Panc1 (cell line): ENCODE results near the gene TRIM59. TPM values are rescaled to one million over a fixed set of nuclear protein-coding genes. Genes with fewer than 3 reads are reported as not detected.

ENCODE experiments used
- ATAC-seq: fragments of 200-7000 bp; cut with Tn5 transposase; 2 replicates; pipeline ENCODE4 v1.9.1; 2020; ENCODE audit warnings: mild to moderate bottlenecking, moderate library complexity
- BruUV-seq: library from RNA; stranded (reverse); fragments of 400-500 nt; replicated peaks from 2 replicates; lab custom pipeline; 2021; lab: Mats Ljungman, UMichigan
- CTCF ChIA-PET: fragments of 300-600 bp; sonication (Branson Sonifier 250); formaldehyde crosslinking; loops from one replicate; lab custom pipeline; 2022; ENCODE audit warnings: antibody characterized with exemption; lab: Charles Lee
- POLR2A ChIA-PET: fragments of 300-600 bp; sonication (Branson Sonifier 250); formaldehyde crosslinking; loops from one replicate; lab custom pipeline; 2022; ENCODE audit warnings: antibody characterized with exemption; lab: Charles Lee
- DNase-seq: peaks from one replicate; pipeline ENCODE4 v3.0.0-alpha.2; 2010; ENCODE audit warnings: low read depth, low spot score
- H3K27ac ChIP-seq: 2 replicates; pipeline ENCODE4 v1.5.1; 2011; ENCODE audit warnings: mild to moderate bottlenecking, low read length, inconsistent platforms
- H3K27me3 ChIP-seq: fragments of 200-500 bp; sonication (Bioruptor generic); 2 replicates; pipeline ENCODE4 v1.6.0; 2014; ENCODE audit warnings: low read length, inconsistent platforms; ENCODE audit not compliant: control insufficient read depth, insufficient read depth
- H3K36me3 ChIP-seq: fragments of 200-500 bp; sonication (Bioruptor generic); 2 replicates; pipeline ENCODE4 v1.5.1; 2014; ENCODE audit warnings: inconsistent platforms, mild to moderate bottlenecking, low read length, moderate library complexity; ENCODE audit not compliant: control insufficient read depth, insufficient read depth
- H3K4me1 ChIP-seq: 2 replicates; pipeline ENCODE4 v1.5.1; 2011; ENCODE audit warnings: inconsistent platforms, mild to moderate bottlenecking, low read length, moderate library complexity; ENCODE audit not compliant: control insufficient read depth, insufficient read depth
- H3K4me3 ChIP-seq, 2 experiments: 2 replicates each; pipeline ENCODE4 v1.5.1; 2011 to 2012; ENCODE audit warnings: low read depth in 2 of 2, low read length in 2 of 2, mild to moderate bottlenecking in 2 of 2, inconsistent platforms in 1 of 2, moderate library complexity in 1 of 2
- H3K9me3 ChIP-seq: fragments of 200-500 bp; sonication (Bioruptor generic); 2 replicates; pipeline ENCODE4 v1.5.1; 2014; ENCODE audit warnings: low read depth, mild to moderate bottlenecking, inconsistent platforms, low read length, moderate library complexity; ENCODE audit not compliant: control insufficient read depth, insufficient read depth
- POLR2AphosphoS5 ChIP-seq: IDR thresholded peaks from 2 replicates; pipeline ENCODE4 v1.6.1; 2012; ENCODE audit warnings: mild to moderate bottlenecking, low read depth, low read length, moderate library complexity
- SIN3A ChIP-seq: IDR thresholded peaks from 2 replicates; pipeline ENCODE4 v1.6.1; 2012; ENCODE audit warnings: low read depth, mild to moderate bottlenecking, low read length, moderate library complexity, borderline replicate concordance; ENCODE audit not compliant: insufficient read depth
- TCF7L2 ChIP-seq: IDR thresholded peaks from 2 replicates; pipeline ENCODE4 v1.6.1; 2011; ENCODE audit warnings: mild to moderate bottlenecking, low read depth, low read length, inconsistent platforms
- in situ Hi-C: cut with HindIII; loops from 2 replicates; pipeline ENCODE4 v1.10.0; 2016; ENCODE audit warnings: low sequenced_read_pairs, low pct_unique_long_range_greater_than_20kb
- intact Hi-C: fragments of 100-400 bp; cut with micrococcal nuclease; formaldehyde crosslinking; loops from one replicate; pipeline ENCODE4 v1.10.0; 2022; ENCODE audit not compliant: unreplicated experiment
- total RNA-seq: library from RNA; stranded (reverse); gene quantifications from one replicate; pipeline ENCODE4 v1.2.1, GENCODE V29; 2021; ENCODE audit not compliant: unreplicated experiment
- TF ChIP-seq, protein P1 (sequence below): fragments of 450-650 bp; IDR thresholded peaks from 2 replicates; pipeline ENCODE4 v1.5.1; 2017; ENCODE audit warnings: mild to moderate bottlenecking
- TF ChIP-seq, protein P2 (sequence below), 2 experiments: IDR thresholded peaks; 2 replicates each; pipeline ENCODE4 v1.6.1; 2011 to 2012; ENCODE audit warnings: low read depth in 2 of 2, control low read depth in 1 of 2, low read length in 1 of 2, mild to moderate bottlenecking in 1 of 2, moderate library complexity in 1 of 2; ENCODE audit not compliant: insufficient read depth in 1 of 2

TRIM59 gene
- total RNA-seq, 1 experiment from 2014 or later: 27.9 TPM

DNA sequence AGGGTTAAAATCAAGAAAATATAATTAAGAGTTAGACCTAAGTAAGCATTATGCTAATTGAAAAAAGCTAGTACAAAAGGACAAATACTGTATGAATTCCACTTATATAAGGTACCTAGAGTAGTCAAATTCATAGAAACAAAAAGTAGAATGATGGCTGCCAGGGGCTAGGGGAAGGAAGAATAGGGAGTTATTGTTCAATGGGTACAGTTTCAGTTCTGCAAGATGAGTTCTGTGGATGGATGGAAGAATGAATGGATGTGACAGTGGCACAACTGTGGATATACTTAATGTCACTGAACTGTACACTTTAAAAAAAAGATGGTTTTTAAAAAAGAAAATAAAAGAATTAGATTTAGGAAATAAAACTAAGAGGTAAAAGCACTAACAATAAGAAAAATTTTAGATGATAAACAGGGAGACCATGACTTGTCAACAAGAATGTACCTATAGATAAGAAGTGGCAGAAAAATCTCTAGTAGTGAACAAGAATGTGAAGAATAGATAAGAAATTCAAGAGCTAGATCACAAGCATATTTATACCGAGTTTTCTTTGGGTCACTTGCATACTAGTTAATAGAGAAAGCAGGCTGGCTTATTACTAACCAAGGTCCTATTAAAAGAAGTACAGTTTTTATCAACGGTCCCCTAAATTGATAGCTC lies 56.1 kb downstream of the TRIM59 start:
- in situ Hi-C loops (no loop called here), intact Hi-C loops (no loop called here)
- Histone ChIP-seq H3K36me3 (no peaks in the 10 kb centered on the region), H3K4me1 (peaks cover 10% of the 10 kb centered on the region), H3K27ac (no peak overlapping the region), H3K9me3 (no peaks in the 10 kb centered on the region), H3K27me3 (no peaks in the 10 kb centered on the region), H3K4me3 (no peak overlapping the region)
- ChIA-PET CTCF (no interaction called here), POLR2A (no interaction called here)
- TF ChIP-seq, protein P1, sequence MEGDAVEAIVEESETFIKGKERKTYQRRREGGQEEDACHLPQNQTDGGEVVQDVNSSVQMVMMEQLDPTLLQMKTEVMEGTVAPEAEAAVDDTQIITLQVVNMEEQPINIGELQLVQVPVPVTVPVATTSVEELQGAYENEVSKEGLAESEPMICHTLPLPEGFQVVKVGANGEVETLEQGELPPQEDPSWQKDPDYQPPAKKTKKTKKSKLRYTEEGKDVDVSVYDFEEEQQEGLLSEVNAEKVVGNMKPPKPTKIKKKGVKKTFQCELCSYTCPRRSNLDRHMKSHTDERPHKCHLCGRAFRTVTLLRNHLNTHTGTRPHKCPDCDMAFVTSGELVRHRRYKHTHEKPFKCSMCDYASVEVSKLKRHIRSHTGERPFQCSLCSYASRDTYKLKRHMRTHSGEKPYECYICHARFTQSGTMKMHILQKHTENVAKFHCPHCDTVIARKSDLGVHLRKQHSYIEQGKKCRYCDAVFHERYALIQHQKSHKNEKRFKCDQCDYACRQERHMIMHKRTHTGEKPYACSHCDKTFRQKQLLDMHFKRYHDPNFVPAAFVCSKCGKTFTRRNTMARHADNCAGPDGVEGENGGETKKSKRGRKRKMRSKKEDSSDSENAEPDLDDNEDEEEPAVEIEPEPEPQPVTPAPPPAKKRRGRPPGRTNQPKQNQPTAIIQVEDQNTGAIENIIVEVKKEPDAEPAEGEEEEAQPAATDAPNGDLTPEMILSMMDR: no peak
- TF ChIP-seq SIN3A (no peak), POLR2AphosphoS5 (no peak), TCF7L2 (no peak)
- TF ChIP-seq, protein P2, sequence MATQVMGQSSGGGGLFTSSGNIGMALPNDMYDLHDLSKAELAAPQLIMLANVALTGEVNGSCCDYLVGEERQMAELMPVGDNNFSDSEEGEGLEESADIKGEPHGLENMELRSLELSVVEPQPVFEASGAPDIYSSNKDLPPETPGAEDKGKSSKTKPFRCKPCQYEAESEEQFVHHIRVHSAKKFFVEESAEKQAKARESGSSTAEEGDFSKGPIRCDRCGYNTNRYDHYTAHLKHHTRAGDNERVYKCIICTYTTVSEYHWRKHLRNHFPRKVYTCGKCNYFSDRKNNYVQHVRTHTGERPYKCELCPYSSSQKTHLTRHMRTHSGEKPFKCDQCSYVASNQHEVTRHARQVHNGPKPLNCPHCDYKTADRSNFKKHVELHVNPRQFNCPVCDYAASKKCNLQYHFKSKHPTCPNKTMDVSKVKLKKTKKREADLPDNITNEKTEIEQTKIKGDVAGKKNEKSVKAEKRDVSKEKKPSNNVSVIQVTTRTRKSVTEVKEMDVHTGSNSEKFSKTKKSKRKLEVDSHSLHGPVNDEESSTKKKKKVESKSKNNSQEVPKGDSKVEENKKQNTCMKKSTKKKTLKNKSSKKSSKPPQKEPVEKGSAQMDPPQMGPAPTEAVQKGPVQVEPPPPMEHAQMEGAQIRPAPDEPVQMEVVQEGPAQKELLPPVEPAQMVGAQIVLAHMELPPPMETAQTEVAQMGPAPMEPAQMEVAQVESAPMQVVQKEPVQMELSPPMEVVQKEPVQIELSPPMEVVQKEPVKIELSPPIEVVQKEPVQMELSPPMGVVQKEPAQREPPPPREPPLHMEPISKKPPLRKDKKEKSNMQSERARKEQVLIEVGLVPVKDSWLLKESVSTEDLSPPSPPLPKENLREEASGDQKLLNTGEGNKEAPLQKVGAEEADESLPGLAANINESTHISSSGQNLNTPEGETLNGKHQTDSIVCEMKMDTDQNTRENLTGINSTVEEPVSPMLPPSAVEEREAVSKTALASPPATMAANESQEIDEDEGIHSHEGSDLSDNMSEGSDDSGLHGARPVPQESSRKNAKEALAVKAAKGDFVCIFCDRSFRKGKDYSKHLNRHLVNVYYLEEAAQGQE (IDR thresholded peaks at IDR 0.05; ENCODE audit: insufficient read depth in 1 of 2, low read depth in 2 of 2, low read length in 1 of 2): no peak
- BruUV-seq: no TSS peak
- ATAC-seq: no peak
- DNase-seq: no peak

DNA sequence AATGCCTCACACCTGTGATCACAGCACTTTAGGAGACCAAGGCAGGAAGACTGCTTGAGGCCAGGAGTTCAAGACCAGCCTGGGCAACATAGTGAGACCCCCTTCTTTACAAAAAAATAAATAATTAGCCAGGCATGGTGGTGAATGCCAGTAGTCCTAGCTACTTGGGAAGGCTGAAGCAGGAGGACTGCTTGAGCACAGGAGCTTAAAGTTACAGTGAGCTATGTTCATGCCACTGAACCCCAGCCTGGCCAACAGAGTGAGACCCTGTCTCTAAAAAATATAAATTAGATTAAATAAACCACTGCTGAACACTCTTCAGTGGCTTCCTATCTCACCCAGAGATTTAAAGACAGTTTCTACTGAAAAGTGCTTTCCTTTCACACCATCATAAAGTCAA lies 56.8 kb downstream of the TRIM59 start:
- Histone ChIP-seq H3K4me1 (peaks cover 3% of the 10 kb centered on the region), H3K27me3 (no peaks in the 10 kb centered on the region), H3K9me3 (no peaks in the 10 kb centered on the region), H3K36me3 (no peaks in the 10 kb centered on the region), H3K4me3 (no peak overlapping the region), H3K27ac (no peak overlapping the region)
- no peak for ATAC-seq
- CTCF ChIA-PET: no interaction called here
- BruUV-seq: no TSS peak
- in situ Hi-C loops (no loop called here), intact Hi-C loops (no loop called here)
- TF ChIP-seq, protein P1: no peak
- TF ChIP-seq SIN3A (no peak), POLR2AphosphoS5 (no peak), TCF7L2 (no peak)
- TF ChIP-seq, protein P2 (IDR thresholded peaks at IDR 0.05; ENCODE audit: insufficient read depth in 1 of 2, low read depth in 2 of 2, low read length in 1 of 2): no peak
- POLR2A ChIA-PET: interaction anchor here (0.6 kb wide), 1 partner anchor 9 kb away, joined by 6 read pairs; no protein-coding TSS in a partner anchor
- DNase-seq: no peak
